K562 (cell line): ENCODE data around the gene ALDOB. TPM values are rescaled to one million over a fixed set of nuclear protein-coding genes. Genes with fewer than 3 reads are reported as not detected.

Experiments used
- ATAC-seq: fragments of 200-7000 bp; cut with Tn5 transposase; 3 replicates; pipeline ENCODE4 v1.9.1; 2020; ENCODE audit warnings: moderate library complexity
- BruUV-seq: library from RNA; stranded (reverse); fragments of 400-500 nt; replicated peaks from 2 replicates; lab custom pipeline; 2021; lab: Mats Ljungman, UMichigan
- CTCF ChIA-PET: fragments of 300-600 bp; formaldehyde crosslinking; extraction: SDS; loops from one replicate; lab custom pipeline; 2021; ENCODE audit warnings: low intra/inter-chr PET ratio; lab: Yijun Ruan, JAX
- POLR2A ChIA-PET: fragments of 300-600, 350-650 bp; sonication (Branson Sonifier 250); formaldehyde crosslinking; extraction: SDS; loops from one replicate; lab custom pipeline; 2021; ENCODE audit warnings: antibody characterized with exemption, inconsistent platforms; lab: Yijun Ruan, JAX
- DNase-seq, 4 experiments: peaks; one replicate each; pipeline versions ENCODE4 v3.0.0 to v3.0.0-alpha.2; 2011 to 2018; ENCODE audit warnings: low spot score in 3 of 4, mixed read lengths in 3 of 4; ENCODE audit errors: extremely low read depth in 1 of 4
- FAIRE-seq: peaks from 2 replicates; lab custom pipeline; 2011; peaks lifted over from hg19 to GRCh38; lab: Jason Lieb, UNC
- H2AFZ ChIP-seq: 2 replicates; pipeline ENCODE4 v1.6.0; 2011; ENCODE audit warnings: low read depth, low read length, control low read depth, inconsistent platforms
- H3K27ac ChIP-seq: fragments of 200-600 bp; 3 replicates; pipeline ENCODE4 v1.8.0; 2011; ENCODE audit warnings: low read depth, mild to moderate bottlenecking, control low read depth, inconsistent platforms, low read length, moderate library complexity, mixed read lengths; ENCODE audit errors: extremely low read depth
- H3K27me3 ChIP-seq, 2 experiments: fragments of 300-600 bp in 1 of 2; 2 replicates in 1 of 2; 3 replicates in 1 of 2; pipeline versions ENCODE4 v1.6.0 to v1.8.0; 2011; ENCODE audit warnings: inconsistent platforms in 2 of 2, low read length in 2 of 2, mild to moderate bottlenecking in 1 of 2, mixed read lengths in 1 of 2, moderate library complexity in 1 of 2; ENCODE audit not compliant: control insufficient read depth in 2 of 2, insufficient read depth in 2 of 2
- H3K36me3 ChIP-seq: fragments of 300-600 bp; 3 replicates; pipeline ENCODE4 v1.8.0; 2011; ENCODE audit warnings: mild to moderate bottlenecking, low read length, inconsistent platforms; ENCODE audit not compliant: control insufficient read depth, insufficient read depth
- H3K4me1 ChIP-seq, 2 experiments: fragments of 200-600 bp in 1 of 2; replicated peaks in 1 of 2; 2 replicates in 1 of 2; 3 replicates in 1 of 2; pipeline versions ENCODE4 v1.5.1 to v1.8.0; 2011; ENCODE audit warnings: inconsistent platforms in 2 of 2, low read length in 2 of 2, mild to moderate bottlenecking in 1 of 2, mixed read lengths in 1 of 2, moderate library complexity in 1 of 2; ENCODE audit not compliant: control insufficient read depth in 2 of 2, insufficient read depth in 2 of 2
- H3K4me2 ChIP-seq: 2 replicates; pipeline ENCODE4 v1.6.1; 2011; ENCODE audit warnings: low read length, control low read depth, inconsistent platforms, mixed read lengths; ENCODE audit not compliant: insufficient read depth
- H3K4me3 ChIP-seq: fragments of 200-600 bp; sonication (generic), shearing (Covaris generic); 2 replicates; pipeline ENCODE4 v1.5.1; 2016; ENCODE audit warnings: control low read depth, inconsistent platforms
- H3K79me2 ChIP-seq: fragments of 200-600 bp; 3 replicates; pipeline ENCODE4 v1.8.0; 2011; ENCODE audit warnings: low read length, inconsistent platforms; ENCODE audit not compliant: control insufficient read depth, insufficient read depth
- H3K9ac ChIP-seq, 2 experiments: 2 replicates each; pipeline versions ENCODE4 v1.6.0 to v1.6.1; 2011; ENCODE audit warnings: low read depth in 2 of 2, low read length in 2 of 2, control low read depth in 1 of 2, inconsistent platforms in 1 of 2, mild to moderate bottlenecking in 1 of 2, mixed read lengths in 1 of 2; ENCODE audit not compliant: insufficient read depth in 1 of 2
- H3K9me1 ChIP-seq: one replicate; pipeline ENCODE4 v1.6.0; 2011; ENCODE audit warnings: inconsistent platforms, mild to moderate bottlenecking, low read length, moderate library complexity; ENCODE audit not compliant: control insufficient read depth, insufficient read depth
- H3K9me3 ChIP-seq: replicated peaks from 2 replicates; pipeline ENCODE4 v1.5.1; 2011; ENCODE audit warnings: low read depth, low read length, inconsistent platforms; ENCODE audit not compliant: control insufficient read depth, insufficient read depth
- H4K20me1 ChIP-seq: replicated peaks from 2 replicates; pipeline ENCODE4 v1.6.1; 2011; ENCODE audit warnings: low read length, inconsistent platforms, mixed read lengths; ENCODE audit not compliant: control insufficient read depth, insufficient read depth
- ASH1L ChIP-seq: fragments of 450-650 bp; IDR thresholded peaks from 2 replicates; pipeline ENCODE4 v1.6.1; 2018; ENCODE audit warnings: borderline replicate concordance, mild to moderate bottlenecking, low read depth; ENCODE audit not compliant: partially characterized antibody
- BRF1 ChIP-seq: IDR thresholded peaks from 3 replicates; pipeline ENCODE4 v1.6.1; 2011; ENCODE audit warnings: borderline replicate concordance, mild to moderate bottlenecking; ENCODE audit not compliant: insufficient read length; ENCODE audit errors: extremely low read depth
- FOXA1 ChIP-seq: fragments of 450-650 bp; IDR thresholded peaks from 2 replicates; pipeline ENCODE4 v1.6.1; 2016; ENCODE audit warnings: mild to moderate bottlenecking, borderline replicate concordance
- MCM5 ChIP-seq: fragments of 450-650 bp; IDR thresholded peaks from 2 replicates; pipeline ENCODE4 v1.6.1; 2016; ENCODE audit warnings: low read depth
- NR4A1 ChIP-seq, 2 experiments: fragments of 250-450 bp in 1 of 2; fragments of 450-650 bp in 1 of 2; sonication (Bioruptor Pico) in 1 of 2; IDR thresholded peaks; 2 replicates each; pipeline versions ENCODE4 v1.4.0 to v1.6.1; 2016 to 2020; ENCODE audit warnings: mild to moderate bottlenecking in 2 of 2, missing compliant biosample characterization in 1 of 2, missing genetic modification characterization in 1 of 2, moderate library complexity in 1 of 2
- POLR3G ChIP-seq: IDR thresholded peaks from 2 replicates; pipeline ENCODE4 v1.6.1; 2011; ENCODE audit not compliant: insufficient read length, insufficient replicate concordance; ENCODE audit errors: extremely low read depth
- RBM39 ChIP-seq: fragments of 200-400 bp; formaldehyde crosslinking; optimal IDR thresholded peaks from 2 replicates; pipeline ENCODE3; 2018; ENCODE audit warnings: low read depth, low read length
- SRF ChIP-seq, 2 experiments: fragments of 250-450, 450-650 bp in 1 of 2; sonication (Bioruptor Pico) in 1 of 2; sonication (generic) in 1 of 2; formaldehyde crosslinking; IDR thresholded peaks; 2 replicates each; pipeline versions ENCODE4 v1.5.0 to v1.5.1; 2020 to 2022; ENCODE audit warnings: mild to moderate bottlenecking in 1 of 2, missing genetic modification reagents in 1 of 2
- TAF15 ChIP-seq: fragments of 200-400 bp; formaldehyde crosslinking; IDR thresholded peaks from 2 replicates; pipeline ENCODE4 v1.6.1; 2017; ENCODE audit warnings: mild to moderate bottlenecking, low read depth, low read length, moderate library complexity
- TRIM28 ChIP-seq: fragments of 450-650 bp; IDR thresholded peaks from 2 replicates; pipeline ENCODE4 v1.6.1; 2017
- TSHZ1 ChIP-seq: fragments of 250-450 bp; sonication (Bioruptor Pico); IDR thresholded peaks from 2 replicates; pipeline ENCODE4 v1.4.0; 2020; ENCODE audit warnings: mild to moderate bottlenecking, moderate library complexity
- ZBTB17 ChIP-seq: fragments of 450-650 bp; formaldehyde crosslinking; IDR thresholded peaks from 2 replicates; pipeline ENCODE4 v1.4.0; 2020; ENCODE audit warnings: mild to moderate bottlenecking
- WGBS: fragments of 100-300 bp; shearing (Covaris generic); methylation state at CpG from one replicate; pipeline ENCODE4 v1.1.6; 2016; ENCODE audit warnings: low coverage, mixed read lengths; ENCODE audit not compliant: insufficient coverage; ENCODE audit errors: missing lambda C conversion rate; 5-methylcytosine and 5-hydroxymethylcytosine counted together
- in situ Hi-C: fragments of 300-500 bp; cut with MboI; formaldehyde crosslinking; loops from 4 replicates; pipeline ENCODE4 v1.15.0; 2018; ENCODE audit warnings: inconsistent platforms, mixed read lengths
- intact Hi-C: fragments of 100-400 bp; cut with micrococcal nuclease; formaldehyde crosslinking; loops from 2 replicates; pipeline ENCODE4 v1.14.2; 2022
- polyA plus RNA-seq, 8 experiments: library from polyadenylated mRNA; depleted of rRNA in 4 of 8; stranded (reverse) in 5 of 8; unstranded in 3 of 8; fragments of >200 nt; fragmentation: Nextera tagmentation in 2 of 8; fragmentation: Illumina TruSeq in 1 of 8; extraction: Ambion mirVana in 2 of 8; extraction: Trizol in 1 of 8; gene quantifications; 2 replicates each; pipeline versions ENCODE4 v1.2.1 to v1.2.3, GENCODE V29; 2011 to 2014; ENCODE audit warnings: inconsistent platforms in 1 of 8, missing spikeins in 1 of 8
- total RNA-seq, 7 experiments: library from RNA; depleted of rRNA in 6 of 7; stranded (reverse); fragments of >200 nt in 6 of 7; fragmentation: Illumina TruSeq in 2 of 7; extraction: Trizol in 2 of 7; gene quantifications; 2 replicates each; pipeline versions ENCODE4 v1.2.1 to v1.2.3, GENCODE V29; 2011 to 2021; ENCODE audit warnings: low replicate concordance in 1 of 7

The ALDOB gene
- total and polyA plus RNA-seq, 9 of the 15 experiments (the other 6 are each of a cell fraction or from before 2014, with no cell fraction given), result 0.80 TPM; not detected in 8

DNA sequence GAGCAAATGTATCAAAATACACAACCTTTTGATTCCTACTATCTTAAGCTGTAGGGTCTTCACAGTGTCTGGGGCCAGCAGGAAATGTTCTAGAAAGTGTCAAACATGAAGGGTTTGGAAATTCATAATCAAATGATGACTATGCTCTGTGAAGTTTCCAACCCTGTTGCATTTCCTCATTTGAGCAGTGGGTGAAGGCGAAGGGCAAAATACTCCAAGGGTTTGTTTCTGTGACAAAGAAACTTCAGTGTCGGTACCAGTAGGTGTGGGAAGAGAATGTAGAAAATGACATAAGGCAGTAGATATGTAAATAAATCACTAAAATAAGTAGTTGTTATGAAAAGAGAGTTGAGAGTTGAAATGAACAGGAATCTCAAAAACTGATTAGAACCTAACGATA lies 576 bp downstream of the ALDOB start:
- Histone ChIP-seq H3K27me3 (peaks cover 3 to 13% of the 10 kb centered on the region in 2 experiments; a peak in 4 of 5 replicates), H3K4me1 (no peaks in the 10 kb centered on the region), H3K9me1 (no peaks in the 10 kb centered on the region), H4K20me1 (no peaks in the 10 kb centered on the region), H3K9me3 (no peaks in the 10 kb centered on the region), H2AFZ (no peak overlapping the region), H3K4me3 (no peak overlapping the region), H3K4me2 (no peak overlapping the region), H3K79me2 (no peaks in the 10 kb centered on the region), H3K27ac (no peak overlapping the region), H3K9ac (no peak overlapping the region), H3K36me3 (no peaks in the 10 kb centered on the region)
- no peak for DNase-seq
- no TSS peak for BruUV-seq
- ChIA-PET POLR2A (interaction anchor here (0.6 kb wide), 1 partner anchor 102 kb away, joined by 5 read pairs; no protein-coding TSS in a partner anchor), CTCF (no interaction called here)
- in situ Hi-C loops, result no loop called here
- intact Hi-C loops, result no loop called here
- FAIRE-seq, result no peak
- WGBS, result 0% methylated on average over 3 of the region's 3 CpGs
- no peak for ATAC-seq
- TF ChIP-seq BRF1, result no peak

- no TSS peak for BruUV-seq
- no peak overlapping the region for H2AFZ ChIP-seq
- no peak overlapping the region for H3K27ac ChIP-seq
- H3K36me3 ChIP-seq, result no peaks in the 10 kb centered on the region
- ChIA-PET POLR2A (no interaction called here), CTCF (no interaction called here)
- H4K20me1 ChIP-seq, result no peaks in the 10 kb centered on the region
- 3% methylated on average over 3 of the region's 3 CpGs for WGBS
- peaks cover 6 to 19% of the 10 kb centered on the region in 2 experiments; a peak in 4 of 5 replicates for H3K27me3 ChIP-seq
- DNase-seq, result no peak
- TF ChIP-seq TSHZ1 (CRISPR knock-in tag), result no peak
- TF ChIP-seq POLR3G, result no peak
- TF ChIP-seq NR4A1 (CRISPR knock-in tag; IDR thresholded peaks at IDR 0.05), result no peak
- TF ChIP-seq NR4A1 (tag; IDR thresholded peaks at IDR 0.05), result no peak
- TF ChIP-seq ASH1L, result no peak
- TF ChIP-seq ZBTB17 (CRISPR knock-in tag), result no peak
- no peak for TF ChIP-seq TRIM28
- no peak for TF ChIP-seq RBM39
- TF ChIP-seq MCM5, result no peak
- TF ChIP-seq FOXA1, result no peak
- no peak for TF ChIP-seq SRF (CRISPR knock-in tag; IDR thresholded peaks at IDR 0.05)
- no peak for TF ChIP-seq TAF15
- H3K79me2 ChIP-seq, result no peaks in the 10 kb centered on the region
- H3K4me3 ChIP-seq, result no peak overlapping the region
- no peaks in the 10 kb centered on the region for H3K9me3 ChIP-seq
- no peak overlapping the region for H3K4me2 ChIP-seq
- in situ Hi-C loops (no loop called here), intact Hi-C loops (no loop called here)
- ATAC-seq, result no peak
- no peak for FAIRE-seq
- no peaks in the 10 kb centered on the region for H3K4me1 ChIP-seq
- H3K9me1 ChIP-seq, result no peaks in the 10 kb centered on the region
- no peak overlapping the region for H3K9ac ChIP-seq
These were observed 2.3 kb downstream of the ALDOB start for GRCh38 chr9:101433229-101433628.
